ENCODE results near the gene PNKD. TPM values are rescaled to one million over a fixed set of nuclear protein-coding genes. Genes with fewer than 3 reads are reported as not detected.

Gene PNKD
- total and polyA plus RNA-seq, 2 of the 8 experiments (the other 6 are each of a cell fraction or from before 2014, with no cell fraction given): 43.9 to 65.4 TPM

GRCh38 chr2:218282173-218282991 is 12.1 kb downstream of the PNKD start:
- Histone ChIP-seq H3K27ac (ENCODE audit: low read depth, low read length) (no peak overlapping the region), H3K56ac (replicated peaks; ENCODE audit: insufficient read length, low read depth, low read length) (no peak overlapping the region), H4K91ac (replicated peaks; ENCODE audit: insufficient read length, low read length) (no peak overlapping the region), H2BK5ac (ENCODE audit: low read depth, low read length) (no peak overlapping the region), H3K23ac (ENCODE audit: insufficient read length) (no peak overlapping the region), H4K8ac (ENCODE audit: extremely low read depth, insufficient read depth, low read length) (0 out of 2 replicates have a peak overlapping the region, but pooled peaks have one; percentile 35), H2BK120ac (replicated peaks; ENCODE audit: low read depth, low read length) (no peak overlapping the region), H3K14ac (ENCODE audit: insufficient read length) (no peak overlapping the region), H3K4me1 (replicated peaks in 1 of 4; ENCODE audit: control insufficient read depth in 3 of 4, insufficient read depth in 4 of 4, low read length in 3 of 4) (peaks cover 5 to 11% (median 7%) of the 10 kb centered on the region in 4 experiments; a peak in 4 of 7 replicates), H3K4ac (replicated peaks; ENCODE audit: insufficient read length, low read depth, low read length) (no peak overlapping the region), H2BK12ac (ENCODE audit: low read depth, low read length) (no peak overlapping the region), H4K5ac (ENCODE audit: insufficient read length, low read depth, low read length) (no peak overlapping the region), H4K20me1 (replicated peaks in 1 of 2; ENCODE audit: control insufficient read depth in 1 of 2, insufficient read depth in 2 of 2, low read length in 2 of 2) (peaks cover 0 to 13% of the 10 kb centered on the region in 2 experiments), H3K9me3 (ENCODE audit: insufficient read depth in 2 of 2, low read depth in 1 of 2, low read length in 1 of 2) (no peaks in the 10 kb centered on the region), H3K79me1 (ENCODE audit: low read depth, low read length) (0 out of 2 replicates have a peak, but pooled peaks cover 8% of the 10 kb centered on the region), H2AFZ (ENCODE audit: low read length) (no peak overlapping the region), H3K36me3 (ENCODE audit: control insufficient read depth in 2 of 4, insufficient read depth in 4 of 4, low read length in 3 of 4) (peaks cover 0 to 6% (median 0%) of the 10 kb centered on the region in 4 experiments; a peak in 3 of 8 replicates), H3K4me2 (ENCODE audit: insufficient read depth in 1 of 2, low read depth in 2 of 2, low read length in 2 of 2) (no peak overlapping the region), H3K79me2 (ENCODE audit: control insufficient read depth in 1 of 2, insufficient read depth in 2 of 2, low read length in 2 of 2) (no peaks in the 10 kb centered on the region), H2BK15ac (ENCODE audit: low read length) (no peak overlapping the region), H3K18ac (ENCODE audit: extremely low read depth, low read length) (no peak overlapping the region), H3K9ac (replicated peaks in 1 of 4; ENCODE audit: extremely low read depth in 1 of 4, low read depth in 3 of 4, low read length in 3 of 4) (no peak overlapping the region), H2AK5ac (ENCODE audit: low read depth, low read length) (no peak overlapping the region), H3K27me3 (replicated peaks in 1 of 4; ENCODE audit: control insufficient read depth in 3 of 4, extremely low read depth in 1 of 4, insufficient read depth in 3 of 4, low read length in 3 of 4) (no peaks in the 10 kb centered on the region), H3K4me3 (ENCODE audit: extremely low read depth in 1 of 4, insufficient read depth in 2 of 4, low read depth in 3 of 4, low read length in 4 of 4) (no peak overlapping the region), H2BK20ac (ENCODE audit: low read length) (no peak overlapping the region), H3K23me2 (ENCODE audit: low read depth, low read length) (no peaks in the 10 kb centered on the region)
- ChIA-PET POLR2A (ENCODE audit: partially characterized antibody) (interaction anchor here (0.8 to 1.9 kb wide), 5 partner anchors 9 to 254 kb away, joined by 3 to 4 read pairs (median 3); no protein-coding TSS in a partner anchor), CTCF (ENCODE audit: partially characterized antibody) (interaction anchor here (1.0 to 9.2 kb wide), 4 partner anchors 9 to 121 kb away, joined by 3 to 131 read pairs (median 4); partner anchors contain the start of genes AAMP and PNKD)
- FAIRE-seq: no peak
- WGBS, 2 experiments (ENCODE audit: extremely low coverage in 1 of 2, insufficient coverage in 1 of 2, insufficient read length in 1 of 2, insufficient replicate concordance in 2 of 2, low coverage in 1 of 2, low lambda C conversion rate in 2 of 2, missing lambda C conversion rate in 1 of 2): 90% methylated on average over 16 of the region's 17 CpGs; no CpG with 5 or more reads in 1 of the 2 experiments
- DNase-seq (ENCODE audit: low read depth in 1 of 2, low spot score in 2 of 2): no peak
- TF ChIP-seq MAX (IDR thresholded peaks at IDR 0.05): peak; percentile 26; the same call in 1 of the 2 replicates
- TF ChIP-seq, protein P1, sequence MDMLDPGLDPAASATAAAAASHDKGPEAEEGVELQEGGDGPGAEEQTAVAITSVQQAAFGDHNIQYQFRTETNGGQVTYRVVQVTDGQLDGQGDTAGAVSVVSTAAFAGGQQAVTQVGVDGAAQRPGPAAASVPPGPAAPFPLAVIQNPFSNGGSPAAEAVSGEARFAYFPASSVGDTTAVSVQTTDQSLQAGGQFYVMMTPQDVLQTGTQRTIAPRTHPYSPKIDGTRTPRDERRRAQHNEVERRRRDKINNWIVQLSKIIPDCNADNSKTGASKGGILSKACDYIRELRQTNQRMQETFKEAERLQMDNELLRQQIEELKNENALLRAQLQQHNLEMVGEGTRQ (IDR thresholded peaks at IDR 0.05; ENCODE audit: low read length): no peak
